ENCODE results near the gene AKR1B1. TPM values are rescaled to one million over a fixed set of nuclear protein-coding genes. Genes with fewer than 3 reads are reported as not detected.

AKR1B1 gene
- total RNA-seq, 1 experiment from 2014 or later = 135 TPM

- CTCF ChIA-PET = interaction anchor here (1.9 kb wide), 1 partner anchor 14 kb away, joined by 8 read pairs; no protein-coding TSS in a partner anchor
These were observed 12.0 kb downstream of the AKR1B1 start for GRCh38 chr7:134446923-134447322.

More at GRCh38 chr7:134446923-134447322, 12.0 kb downstream of the AKR1B1 start:
- ATAC-seq (no peak), DNase-seq (ENCODE audit: low spot score) (no peak)
- Mint-ChIP-seq H3K4me1 (no peaks in the 10 kb centered on the region), H3K9me3 (no peaks in the 10 kb centered on the region), H3K4me3 (no peak overlapping the region), H3K36me3 (peaks cover 85% of the 10 kb centered on the region), H3K27ac (no peak overlapping the region), H3K27me3 (ENCODE audit: low read depth) (no peaks in the 10 kb centered on the region)
- POLR2A ChIA-PET = no interaction called here
- TF ChIP-seq, protein P1, sequence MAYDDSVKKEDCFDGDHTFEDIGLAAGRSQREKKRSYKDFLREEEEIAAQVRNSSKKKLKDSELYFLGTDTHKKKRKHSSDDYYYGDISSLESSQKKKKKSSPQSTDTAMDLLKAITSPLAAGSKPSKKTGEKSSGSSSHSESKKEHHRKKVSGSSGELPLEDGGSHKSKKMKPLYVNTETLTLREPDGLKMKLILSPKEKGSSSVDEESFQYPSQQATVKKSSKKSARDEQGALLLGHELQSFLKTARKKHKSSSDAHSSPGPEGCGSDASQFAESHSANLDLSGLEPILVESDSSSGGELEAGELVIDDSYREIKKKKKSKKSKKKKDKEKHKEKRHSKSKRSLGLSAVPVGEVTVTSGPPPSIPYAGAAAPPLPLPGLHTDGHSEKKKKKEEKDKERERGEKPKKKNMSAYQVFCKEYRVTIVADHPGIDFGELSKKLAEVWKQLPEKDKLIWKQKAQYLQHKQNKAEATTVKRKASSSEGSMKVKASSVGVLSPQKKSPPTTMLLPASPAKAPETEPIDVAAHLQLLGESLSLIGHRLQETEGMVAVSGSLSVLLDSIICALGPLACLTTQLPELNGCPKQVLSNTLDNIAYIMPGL (CRISPR knock-in tag; IDR thresholded peaks at IDR 0.05) = no peak
- TF ChIP-seq ATF6 (CRISPR knock-in tag; IDR thresholded peaks at IDR 0.05) (no peak), NFATC4 (CRISPR knock-in tag; IDR thresholded peaks at IDR 0.05) (no peak), JAZF1 (CRISPR knock-in tag; IDR thresholded peaks at IDR 0.05) (no peak), CREM (CRISPR knock-in tag; IDR thresholded peaks at IDR 0.05) (no peak), ZNF219 (CRISPR knock-in tag; IDR thresholded peaks at IDR 0.05; ENCODE audit: borderline replicate concordance) (no peak), AFF4 (CRISPR knock-in tag; IDR thresholded peaks at IDR 0.05; ENCODE audit: borderline replicate concordance) (no peak), ZNF281 (CRISPR knock-in tag; IDR thresholded peaks at IDR 0.05) (no peak), MYBL2 (CRISPR knock-in tag; IDR thresholded peaks at IDR 0.05) (no peak), EMX1 (CRISPR knock-in tag; IDR thresholded peaks at IDR 0.05) (no peak)
- TF ChIP-seq, protein P2, sequence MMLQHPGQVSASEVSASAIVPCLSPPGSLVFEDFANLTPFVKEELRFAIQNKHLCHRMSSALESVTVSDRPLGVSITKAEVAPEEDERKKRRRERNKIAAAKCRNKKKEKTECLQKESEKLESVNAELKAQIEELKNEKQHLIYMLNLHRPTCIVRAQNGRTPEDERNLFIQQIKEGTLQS (CRISPR knock-in tag; conservative IDR thresholded peaks at IDR 0.05) = no peak
- TF ChIP-seq, protein P3, sequence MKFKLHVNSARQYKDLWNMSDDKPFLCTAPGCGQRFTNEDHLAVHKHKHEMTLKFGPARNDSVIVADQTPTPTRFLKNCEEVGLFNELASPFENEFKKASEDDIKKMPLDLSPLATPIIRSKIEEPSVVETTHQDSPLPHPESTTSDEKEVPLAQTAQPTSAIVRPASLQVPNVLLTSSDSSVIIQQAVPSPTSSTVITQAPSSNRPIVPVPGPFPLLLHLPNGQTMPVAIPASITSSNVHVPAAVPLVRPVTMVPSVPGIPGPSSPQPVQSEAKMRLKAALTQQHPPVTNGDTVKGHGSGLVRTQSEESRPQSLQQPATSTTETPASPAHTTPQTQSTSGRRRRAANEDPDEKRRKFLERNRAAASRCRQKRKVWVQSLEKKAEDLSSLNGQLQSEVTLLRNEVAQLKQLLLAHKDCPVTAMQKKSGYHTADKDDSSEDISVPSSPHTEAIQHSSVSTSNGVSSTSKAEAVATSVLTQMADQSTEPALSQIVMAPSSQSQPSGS (CRISPR knock-in tag; IDR thresholded peaks at IDR 0.05; ENCODE audit: borderline replicate concordance, low read depth) = no peak
- TF ChIP-seq, protein P4, sequence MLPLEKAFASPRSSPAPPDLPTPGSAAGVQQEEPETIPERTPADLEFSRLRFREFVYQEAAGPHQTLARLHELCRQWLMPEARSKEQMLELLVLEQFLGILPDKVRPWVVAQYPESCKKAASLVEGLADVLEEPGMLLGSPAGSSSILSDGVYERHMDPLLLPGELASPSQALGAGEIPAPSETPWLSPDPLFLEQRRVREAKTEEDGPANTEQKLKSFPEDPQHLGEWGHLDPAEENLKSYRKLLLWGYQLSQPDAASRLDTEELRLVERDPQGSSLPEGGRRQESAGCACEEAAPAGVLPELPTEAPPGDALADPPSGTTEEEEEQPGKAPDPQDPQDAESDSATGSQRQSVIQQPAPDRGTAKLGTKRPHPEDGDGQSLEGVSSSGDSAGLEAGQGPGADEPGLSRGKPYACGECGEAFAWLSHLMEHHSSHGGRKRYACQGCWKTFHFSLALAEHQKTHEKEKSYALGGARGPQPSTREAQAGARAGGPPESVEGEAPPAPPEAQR (CRISPR knock-in tag; IDR thresholded peaks at IDR 0.05) = no peak
- TF ChIP-seq, protein P5, sequence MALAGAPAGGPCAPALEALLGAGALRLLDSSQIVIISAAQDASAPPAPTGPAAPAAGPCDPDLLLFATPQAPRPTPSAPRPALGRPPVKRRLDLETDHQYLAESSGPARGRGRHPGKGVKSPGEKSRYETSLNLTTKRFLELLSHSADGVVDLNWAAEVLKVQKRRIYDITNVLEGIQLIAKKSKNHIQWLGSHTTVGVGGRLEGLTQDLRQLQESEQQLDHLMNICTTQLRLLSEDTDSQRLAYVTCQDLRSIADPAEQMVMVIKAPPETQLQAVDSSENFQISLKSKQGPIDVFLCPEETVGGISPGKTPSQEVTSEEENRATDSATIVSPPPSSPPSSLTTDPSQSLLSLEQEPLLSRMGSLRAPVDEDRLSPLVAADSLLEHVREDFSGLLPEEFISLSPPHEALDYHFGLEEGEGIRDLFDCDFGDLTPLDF (CRISPR knock-in tag; IDR thresholded peaks at IDR 0.05) = no peak
